NT2/D1 (cell line): Measurements from ENCODE around the gene CEBPB.

ENCODE experiments used
- YY1 ChIP-seq: IDR thresholded peaks from 2 replicates; pipeline ENCODE4 v1.6.1; 2011; ENCODE audit not compliant: insufficient read length, insufficient read depth
- ZNF274 ChIP-seq: IDR thresholded peaks from 2 replicates; pipeline ENCODE4 v1.6.1; 2011; ENCODE audit warnings: mild to moderate bottlenecking, low read depth, low read length

GRCh38 chr20:50218987-50219435 lies 28.4 kb downstream of the CEBPB start:
- TF ChIP-seq YY1 (no peak), ZNF274 (no peak)
